ENCODE measurements around the gene BAIAP2. TPM values are rescaled to one million over a fixed set of nuclear protein-coding genes. Genes with fewer than 3 reads are reported as not detected.

The BAIAP2 gene
- polyA plus RNA-seq, 1 donor from 2014 or later, result 17.5 TPM

DNA sequence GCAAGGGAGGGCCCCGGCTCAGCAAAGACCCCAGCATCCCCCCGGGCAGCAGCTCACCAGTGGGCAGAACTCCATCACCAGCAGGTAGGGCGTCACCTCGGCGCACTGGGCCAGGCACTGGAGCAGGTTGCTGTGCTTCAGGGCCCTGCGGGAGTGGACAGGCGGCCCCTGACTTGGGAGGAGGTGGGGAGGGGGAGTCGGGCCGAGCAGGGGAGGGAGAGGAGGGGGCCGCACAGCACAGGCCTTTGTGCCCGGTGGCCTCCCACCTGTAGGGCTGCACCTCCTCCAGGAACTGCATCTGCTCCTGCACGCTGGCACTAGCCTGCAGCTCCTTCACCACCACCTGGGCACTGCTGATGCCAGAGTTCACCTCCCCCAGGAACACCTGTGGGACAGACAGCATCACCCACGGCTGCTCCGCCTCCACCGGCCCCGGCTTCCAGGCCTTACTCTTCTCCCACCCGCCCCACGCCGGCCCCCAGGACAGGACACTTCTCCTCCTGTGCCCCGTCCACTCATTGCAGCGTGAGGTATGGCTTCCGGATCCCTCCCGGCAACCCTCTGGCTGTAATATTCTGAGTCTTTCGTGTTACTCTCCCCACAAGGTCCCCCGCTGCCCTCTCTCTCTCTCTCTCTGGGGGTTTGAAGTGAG is 92.7 kb downstream of the BAIAP2 start:
- no peaks in the 10 kb centered on the region for H3F3A ChIP-seq (ENCODE audit: insufficient read depth, low read length, poor library complexity, severe bottlenecking)
- no peak overlapping the region for H3K4me2 ChIP-seq (ENCODE audit: low read length)
- H3K9ac ChIP-seq (ENCODE audit: low read length), result no peak overlapping the region
- no peaks in the 10 kb centered on the region for H3K79me2 ChIP-seq (replicated peaks; ENCODE audit: insufficient read depth, low read length)
- H3K4me3 ChIP-seq (ENCODE audit: low read length), result no peak overlapping the region
- H3K9me2 ChIP-seq (ENCODE audit: insufficient read depth, low read length), result no peaks in the 10 kb centered on the region
- H2AFZ ChIP-seq (ENCODE audit: low read depth, low read length), result no peak overlapping the region
- no peak overlapping the region for H3K27ac ChIP-seq (ENCODE audit: low read length)
- no peak for TF ChIP-seq RAD21 (conservative IDR thresholded peaks at IDR 0.05)
- TF ChIP-seq, protein P1, sequence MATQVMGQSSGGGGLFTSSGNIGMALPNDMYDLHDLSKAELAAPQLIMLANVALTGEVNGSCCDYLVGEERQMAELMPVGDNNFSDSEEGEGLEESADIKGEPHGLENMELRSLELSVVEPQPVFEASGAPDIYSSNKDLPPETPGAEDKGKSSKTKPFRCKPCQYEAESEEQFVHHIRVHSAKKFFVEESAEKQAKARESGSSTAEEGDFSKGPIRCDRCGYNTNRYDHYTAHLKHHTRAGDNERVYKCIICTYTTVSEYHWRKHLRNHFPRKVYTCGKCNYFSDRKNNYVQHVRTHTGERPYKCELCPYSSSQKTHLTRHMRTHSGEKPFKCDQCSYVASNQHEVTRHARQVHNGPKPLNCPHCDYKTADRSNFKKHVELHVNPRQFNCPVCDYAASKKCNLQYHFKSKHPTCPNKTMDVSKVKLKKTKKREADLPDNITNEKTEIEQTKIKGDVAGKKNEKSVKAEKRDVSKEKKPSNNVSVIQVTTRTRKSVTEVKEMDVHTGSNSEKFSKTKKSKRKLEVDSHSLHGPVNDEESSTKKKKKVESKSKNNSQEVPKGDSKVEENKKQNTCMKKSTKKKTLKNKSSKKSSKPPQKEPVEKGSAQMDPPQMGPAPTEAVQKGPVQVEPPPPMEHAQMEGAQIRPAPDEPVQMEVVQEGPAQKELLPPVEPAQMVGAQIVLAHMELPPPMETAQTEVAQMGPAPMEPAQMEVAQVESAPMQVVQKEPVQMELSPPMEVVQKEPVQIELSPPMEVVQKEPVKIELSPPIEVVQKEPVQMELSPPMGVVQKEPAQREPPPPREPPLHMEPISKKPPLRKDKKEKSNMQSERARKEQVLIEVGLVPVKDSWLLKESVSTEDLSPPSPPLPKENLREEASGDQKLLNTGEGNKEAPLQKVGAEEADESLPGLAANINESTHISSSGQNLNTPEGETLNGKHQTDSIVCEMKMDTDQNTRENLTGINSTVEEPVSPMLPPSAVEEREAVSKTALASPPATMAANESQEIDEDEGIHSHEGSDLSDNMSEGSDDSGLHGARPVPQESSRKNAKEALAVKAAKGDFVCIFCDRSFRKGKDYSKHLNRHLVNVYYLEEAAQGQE (IDR thresholded peaks at IDR 0.05; ENCODE audit: borderline replicate concordance), result no peak
- no peak for TF ChIP-seq MXI1 (conservative IDR thresholded peaks at IDR 0.05; ENCODE audit: poor library complexity, severe bottlenecking)
- TF ChIP-seq, protein P2, sequence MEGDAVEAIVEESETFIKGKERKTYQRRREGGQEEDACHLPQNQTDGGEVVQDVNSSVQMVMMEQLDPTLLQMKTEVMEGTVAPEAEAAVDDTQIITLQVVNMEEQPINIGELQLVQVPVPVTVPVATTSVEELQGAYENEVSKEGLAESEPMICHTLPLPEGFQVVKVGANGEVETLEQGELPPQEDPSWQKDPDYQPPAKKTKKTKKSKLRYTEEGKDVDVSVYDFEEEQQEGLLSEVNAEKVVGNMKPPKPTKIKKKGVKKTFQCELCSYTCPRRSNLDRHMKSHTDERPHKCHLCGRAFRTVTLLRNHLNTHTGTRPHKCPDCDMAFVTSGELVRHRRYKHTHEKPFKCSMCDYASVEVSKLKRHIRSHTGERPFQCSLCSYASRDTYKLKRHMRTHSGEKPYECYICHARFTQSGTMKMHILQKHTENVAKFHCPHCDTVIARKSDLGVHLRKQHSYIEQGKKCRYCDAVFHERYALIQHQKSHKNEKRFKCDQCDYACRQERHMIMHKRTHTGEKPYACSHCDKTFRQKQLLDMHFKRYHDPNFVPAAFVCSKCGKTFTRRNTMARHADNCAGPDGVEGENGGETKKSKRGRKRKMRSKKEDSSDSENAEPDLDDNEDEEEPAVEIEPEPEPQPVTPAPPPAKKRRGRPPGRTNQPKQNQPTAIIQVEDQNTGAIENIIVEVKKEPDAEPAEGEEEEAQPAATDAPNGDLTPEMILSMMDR (IDR thresholded peaks at IDR 0.05; ENCODE audit: poor library complexity, severe bottlenecking), result no peak
- no peak for TF ChIP-seq TAF1 (IDR thresholded peaks at IDR 0.05; ENCODE audit: low read depth)
- TF ChIP-seq SMC3 (conservative IDR thresholded peaks at IDR 0.05; ENCODE audit: poor library complexity), result no peak
- no peak for TF ChIP-seq POLR2AphosphoS5 (IDR thresholded peaks at IDR 0.05)
- no peak for TF ChIP-seq EZH2 (IDR thresholded peaks at IDR 0.05; ENCODE audit: borderline replicate concordance, insufficient read depth, low read length, poor library complexity, severe bottlenecking)
- no peak for TF ChIP-seq EP300 (conservative IDR thresholded peaks at IDR 0.05; ENCODE audit: poor library complexity, severe bottlenecking)
- H3K36me3 ChIP-seq (ENCODE audit: insufficient read depth, low read length), result no peaks in the 10 kb centered on the region
- no peaks in the 10 kb centered on the region for H3K27me3 ChIP-seq (ENCODE audit: insufficient read depth, low read depth, low read length)
- no peaks in the 10 kb centered on the region for H3K9me3 ChIP-seq (ENCODE audit: low read length)
- H4K20me1 ChIP-seq (ENCODE audit: insufficient read depth), result no peaks in the 10 kb centered on the region

DNA sequence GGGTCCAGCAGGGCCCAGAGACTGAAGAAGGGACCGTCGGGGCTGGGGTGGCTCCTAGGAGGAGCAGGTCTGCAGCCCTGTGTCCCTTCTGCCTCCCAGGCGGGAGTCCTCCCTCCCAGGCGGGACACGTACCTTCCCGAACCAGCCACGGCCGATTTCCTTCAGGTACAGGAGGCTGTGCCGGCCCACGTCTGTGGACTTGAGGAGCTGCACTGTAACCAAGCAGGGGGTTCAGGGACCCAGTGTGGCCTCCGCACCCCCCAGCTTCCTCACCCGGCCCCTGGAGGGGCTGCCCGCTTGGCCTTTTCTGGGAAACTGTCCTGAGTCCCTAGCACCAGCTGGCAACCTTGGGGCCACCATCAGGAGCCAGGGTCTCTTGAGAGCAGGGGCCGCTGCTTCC is 93.4 kb downstream of the BAIAP2 start:
- no peaks in the 10 kb centered on the region for H3K27me3 ChIP-seq (ENCODE audit: insufficient read depth, low read depth, low read length)

More for the DNA sequence above, 93.4 kb downstream of the BAIAP2 start:
- H2AFZ ChIP-seq (ENCODE audit: low read depth, low read length), result no peak overlapping the region
- no peaks in the 10 kb centered on the region for H3K9me2 ChIP-seq (ENCODE audit: insufficient read depth, low read length)
- H3F3A ChIP-seq (ENCODE audit: insufficient read depth, low read length, poor library complexity, severe bottlenecking), result no peaks in the 10 kb centered on the region
- TF ChIP-seq POLR2AphosphoS5 (IDR thresholded peaks at IDR 0.05), result no peak
- no peak for TF ChIP-seq SMC3 (conservative IDR thresholded peaks at IDR 0.05; ENCODE audit: poor library complexity)
- TF ChIP-seq, protein P1 (IDR thresholded peaks at IDR 0.05; ENCODE audit: borderline replicate concordance), result no peak
- TF ChIP-seq EZH2 (IDR thresholded peaks at IDR 0.05; ENCODE audit: borderline replicate concordance, insufficient read depth, low read length, poor library complexity, severe bottlenecking), result no peak
- no peak for TF ChIP-seq MXI1 (conservative IDR thresholded peaks at IDR 0.05; ENCODE audit: poor library complexity, severe bottlenecking)
- TF ChIP-seq EP300 (conservative IDR thresholded peaks at IDR 0.05; ENCODE audit: poor library complexity, severe bottlenecking), result no peak
- TF ChIP-seq, protein P2 (IDR thresholded peaks at IDR 0.05; ENCODE audit: poor library complexity, severe bottlenecking), result no peak
- TF ChIP-seq RAD21 (conservative IDR thresholded peaks at IDR 0.05), result no peak
- TF ChIP-seq TAF1 (IDR thresholded peaks at IDR 0.05; ENCODE audit: low read depth), result no peak
- H3K4me2 ChIP-seq (ENCODE audit: low read length), result no peak overlapping the region
- H3K27ac ChIP-seq (ENCODE audit: low read length), result no peak overlapping the region
- H3K9ac ChIP-seq (ENCODE audit: low read length), result no peak overlapping the region
- no peaks in the 10 kb centered on the region for H3K36me3 ChIP-seq (ENCODE audit: insufficient read depth, low read length)
- H3K79me2 ChIP-seq (replicated peaks; ENCODE audit: insufficient read depth, low read length), result no peaks in the 10 kb centered on the region
- H4K20me1 ChIP-seq (ENCODE audit: insufficient read depth), result no peaks in the 10 kb centered on the region
- H3K9me3 ChIP-seq (ENCODE audit: low read length), result no peaks in the 10 kb centered on the region
- H3K4me3 ChIP-seq (ENCODE audit: low read length), result no peak overlapping the region
